Body of pancreas (tissue), 4 donors: ENCODE measurements around the gene ST7L. TPM values are rescaled to one million over a fixed set of nuclear protein-coding genes. Genes with fewer than 3 reads are reported as not detected.

Experiments used
- ATAC-seq: fragments of 150-250 bp; one replicate; pipeline ENCODE4 v1.9.1; 2016
- DNase-seq, 4 donors: peaks; one replicate each; pipeline ENCODE4 v3.0.0-alpha.2; 2019
- H3K27ac ChIP-seq, 4 donors: fragments of 200-600 bp; sonication (generic); 1 replicate in 3 of 4; 2 replicates in 1 of 4; pipeline versions ENCODE4 v1.5.1 to v1.6.1; 2016 to 2019; ENCODE audit warnings: mild to moderate bottlenecking in 1 of 4, mixed read lengths in 1 of 4, moderate library complexity in 1 of 4
- H3K27me3 ChIP-seq, 2 donors: fragments of 200-600 bp; sonication (generic); one replicate each; pipeline ENCODE4 v1.6.0; 2016; ENCODE audit warnings: mild to moderate bottlenecking in 1 of 2
- H3K36me3 ChIP-seq, 2 donors: fragments of 200-600 bp; sonication (generic); replicated peaks in 1 of 2; 2 replicates each; pipeline ENCODE4 v1.5.1; 2016; ENCODE audit warnings: low read depth in 2 of 2; ENCODE audit not compliant: insufficient read depth in 1 of 2
- H3K4me1 ChIP-seq: fragments of 200-600 bp; sonication (generic); one replicate; pipeline ENCODE4 v1.6.0; 2016
- H3K4me3 ChIP-seq, 2 donors: fragments of 200-600 bp; sonication (generic); 1 replicate in 1 of 2; 2 replicates in 1 of 2; pipeline ENCODE4 v1.5.1; 2016 to 2019
- H3K9me3 ChIP-seq, 3 donors: fragments of 200-600 bp; sonication (generic); 1 replicate in 2 of 3; 2 replicates in 1 of 3; pipeline ENCODE4 v1.5.1; 2016
- POLR2A ChIP-seq, 3 donors: fragments of 450-650 bp; IDR thresholded peaks; one replicate each; pipeline ENCODE4 v1.6.1; 2016; ENCODE audit warnings: antibody characterized with exemption in 3 of 3, mild to moderate bottlenecking in 2 of 3
- WGBS, 2 donors: methylation state at CpG; one replicate each; pipeline ENCODE4 v1.1.5; 2017; 5-methylcytosine and 5-hydroxymethylcytosine counted together
- intact Hi-C: fragments of 100-400 bp; cut with DNase I; formaldehyde crosslinking; loops from one replicate; pipeline ENCODE4 v1.15.1; 2023
- total RNA-seq, 2 donors: library from RNA; depleted of rRNA; stranded (reverse); fragments of >200 nt; gene quantifications; one replicate each; pipeline ENCODE4 v1.1.0, GENCODE V29; 2016
- TF ChIP-seq, protein P1 (sequence below), 7 experiments: fragments of 450-650 bp in 4 of 7; fragments of 200-600 bp in 3 of 7; sonication (generic) in 3 of 7; IDR thresholded peaks; one replicate each; pipeline ENCODE4 v1.5.1; 2016 to 2019; ENCODE audit warnings: antibody characterized with exemption in 7 of 7

Gene ST7L
- total RNA-seq, 2 donors from 2014 or later: 9.6 to 22.3 TPM

DNA sequence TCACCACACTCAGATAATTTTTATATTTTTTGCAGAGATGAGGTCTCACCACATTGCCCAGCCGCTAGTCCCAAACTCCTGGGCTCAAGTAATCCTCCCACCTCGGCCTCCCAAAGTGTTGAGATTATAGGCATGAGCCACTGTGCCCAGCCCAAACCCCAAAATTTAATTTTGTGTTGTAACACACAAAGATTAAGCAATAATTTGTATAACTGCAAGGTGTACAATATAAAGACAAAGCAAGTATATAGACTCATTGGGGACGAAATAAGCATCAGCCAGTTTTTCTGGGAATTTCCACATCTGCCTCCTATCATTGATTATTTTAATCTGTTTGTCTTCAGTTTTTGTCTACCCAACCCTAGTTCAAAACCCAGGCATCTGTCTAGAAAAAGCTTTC, 42.7 kb downstream of the ST7L start:
- no peak for ATAC-seq
- Histone ChIP-seq H3K27ac (no peak overlapping the region), H3K4me3 (no peak overlapping the region), H3K4me1 (no peaks in the 10 kb centered on the region), H3K27me3 (no peaks in the 10 kb centered on the region), H3K36me3 (peaks cover 0 to 20% of the 10 kb centered on the region in 2 donors), H3K9me3 (no peaks in the 10 kb centered on the region)
- DNase-seq: no peak
- 75 to 77% methylated on average over 3 of the region's 3 CpGs for WGBS, 2 donors
- TF ChIP-seq, protein P1, sequence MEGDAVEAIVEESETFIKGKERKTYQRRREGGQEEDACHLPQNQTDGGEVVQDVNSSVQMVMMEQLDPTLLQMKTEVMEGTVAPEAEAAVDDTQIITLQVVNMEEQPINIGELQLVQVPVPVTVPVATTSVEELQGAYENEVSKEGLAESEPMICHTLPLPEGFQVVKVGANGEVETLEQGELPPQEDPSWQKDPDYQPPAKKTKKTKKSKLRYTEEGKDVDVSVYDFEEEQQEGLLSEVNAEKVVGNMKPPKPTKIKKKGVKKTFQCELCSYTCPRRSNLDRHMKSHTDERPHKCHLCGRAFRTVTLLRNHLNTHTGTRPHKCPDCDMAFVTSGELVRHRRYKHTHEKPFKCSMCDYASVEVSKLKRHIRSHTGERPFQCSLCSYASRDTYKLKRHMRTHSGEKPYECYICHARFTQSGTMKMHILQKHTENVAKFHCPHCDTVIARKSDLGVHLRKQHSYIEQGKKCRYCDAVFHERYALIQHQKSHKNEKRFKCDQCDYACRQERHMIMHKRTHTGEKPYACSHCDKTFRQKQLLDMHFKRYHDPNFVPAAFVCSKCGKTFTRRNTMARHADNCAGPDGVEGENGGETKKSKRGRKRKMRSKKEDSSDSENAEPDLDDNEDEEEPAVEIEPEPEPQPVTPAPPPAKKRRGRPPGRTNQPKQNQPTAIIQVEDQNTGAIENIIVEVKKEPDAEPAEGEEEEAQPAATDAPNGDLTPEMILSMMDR (IDR thresholded peaks at IDR 0.05): no peak
- TF ChIP-seq POLR2A (IDR thresholded peaks at IDR 0.05): no peak
- intact Hi-C loops: no loop called here

DNA sequence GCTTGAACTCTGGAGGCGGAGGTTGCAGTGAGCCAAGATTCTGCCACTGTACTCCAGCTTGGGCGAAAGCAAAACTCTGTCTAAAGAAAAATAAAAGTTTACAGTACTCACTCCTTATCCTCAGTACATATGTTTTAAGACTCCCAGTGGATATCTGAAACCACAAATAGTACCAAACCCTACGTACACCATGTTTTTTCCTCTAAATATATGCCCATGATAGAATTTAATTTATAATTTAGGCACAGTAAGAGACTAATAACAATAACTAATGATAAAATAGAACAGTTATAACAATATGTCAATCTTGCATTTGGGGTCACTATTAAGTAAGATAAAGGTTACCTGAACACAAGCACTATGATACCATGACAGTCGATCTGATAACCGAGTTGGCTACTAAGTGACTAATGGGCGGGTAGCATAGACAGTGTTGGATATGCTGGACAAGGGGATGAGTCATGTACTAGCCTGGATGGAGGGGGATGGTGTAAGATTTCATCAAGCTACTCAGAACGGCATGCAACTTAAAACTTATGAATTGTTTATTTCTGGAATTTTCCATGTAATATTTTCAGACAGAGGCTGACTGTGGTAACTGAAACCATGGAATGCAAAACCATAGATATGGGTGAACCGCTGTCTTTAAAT, 43.7 kb downstream of the ST7L start:
- H3K36me3 ChIP-seq: peaks cover 0 to 20% of the 10 kb centered on the region in 2 donors
- TF ChIP-seq, protein P1 (IDR thresholded peaks at IDR 0.05): no peak
- no peak for TF ChIP-seq POLR2A (IDR thresholded peaks at IDR 0.05)
- ATAC-seq (no peak), DNase-seq (no peak)
- no peak overlapping the region for H3K4me3 ChIP-seq
- intact Hi-C loops: no loop called here
- H3K27me3 ChIP-seq: no peaks in the 10 kb centered on the region
- 89 to 93% methylated on average over 8 of the region's 8 CpGs for WGBS, 2 donors
- H3K9me3 ChIP-seq: no peaks in the 10 kb centered on the region
- H3K4me1 ChIP-seq: no peaks in the 10 kb centered on the region
- H3K27ac ChIP-seq: no peak overlapping the region

DNA sequence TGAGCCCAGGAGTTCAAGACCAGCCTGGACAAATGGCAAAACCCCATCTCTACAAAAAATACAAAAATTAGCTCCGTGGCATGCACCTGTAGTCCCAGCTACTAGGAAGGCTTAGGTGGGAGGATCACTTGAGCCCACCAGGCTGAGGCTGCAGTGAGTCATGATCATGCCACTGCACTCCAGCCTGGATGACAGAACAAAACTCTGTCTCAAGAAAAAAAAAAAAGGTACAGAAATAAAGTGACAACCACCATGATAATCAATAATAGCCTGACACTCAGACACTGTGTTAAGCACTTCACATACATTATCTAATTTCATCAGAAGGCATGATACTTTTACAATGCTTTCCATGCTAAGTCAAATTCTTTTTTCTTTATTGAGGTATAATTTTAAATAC, 53.1 kb downstream of the ST7L start:
- Histone ChIP-seq H3K4me1 (no peaks in the 10 kb centered on the region), H3K4me3 (no peak overlapping the region), H3K27ac (no peak overlapping the region), H3K9me3 (no peaks in the 10 kb centered on the region), H3K36me3 (no peaks in the 10 kb centered on the region), H3K27me3 (no peaks in the 10 kb centered on the region)
- intact Hi-C loops: no loop called here
- no peak for TF ChIP-seq POLR2A (IDR thresholded peaks at IDR 0.05)
- TF ChIP-seq, protein P1 (IDR thresholded peaks at IDR 0.05): no peak
- DNase-seq: no peak
- ATAC-seq: no peak
- WGBS, 2 donors: 86 to 93% methylated on average over 1 of the region's 1 CpG

DNA sequence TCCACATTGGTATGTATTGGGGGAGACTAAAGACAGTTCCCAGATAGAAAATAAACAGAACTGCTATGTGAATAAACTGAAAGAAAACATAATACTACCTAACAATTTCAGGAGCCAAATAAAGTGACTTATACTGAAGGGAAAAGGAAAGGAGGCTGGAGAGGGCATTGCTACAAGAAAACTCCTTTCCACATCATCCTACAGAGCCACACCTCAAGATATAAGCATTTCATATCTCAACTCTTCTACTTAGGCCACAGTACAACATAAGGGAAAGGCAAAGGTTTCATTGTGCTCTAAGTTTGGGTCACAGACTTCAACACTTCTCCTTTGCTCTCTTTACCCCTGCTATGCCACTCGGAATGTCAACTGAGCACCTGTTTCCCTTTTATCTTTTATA, 54.9 kb downstream of the ST7L start:
- DNase-seq: no peak
- intact Hi-C loops: no loop called here
- no peak overlapping the region for H3K27ac ChIP-seq

More for the DNA sequence above, 54.9 kb downstream of the ST7L start:
- no peaks in the 10 kb centered on the region for H3K9me3 ChIP-seq
- no peak for ATAC-seq
- H3K4me3 ChIP-seq: no peak overlapping the region
- WGBS, 2 donors: 65 to 94% methylated on average over 1 of the region's 1 CpG
- H3K36me3 ChIP-seq: no peaks in the 10 kb centered on the region
- TF ChIP-seq POLR2A (IDR thresholded peaks at IDR 0.05): no peak
- TF ChIP-seq, protein P1 (IDR thresholded peaks at IDR 0.05): no peak
- H3K27me3 ChIP-seq: no peaks in the 10 kb centered on the region
- no peaks in the 10 kb centered on the region for H3K4me1 ChIP-seq
